Bronchial epithelial cell (primary cell): ENCODE data around the gene TAS2R3. TPM values are rescaled to one million over a fixed set of nuclear protein-coding genes. Genes with fewer than 3 reads are reported as not detected.

Experiments
- DNase-seq: peaks from one replicate; pipeline ENCODE4 v3.0.0-alpha.2; 2010; ENCODE audit warnings: low read depth
- FAIRE-seq: peaks from 2 replicates; lab custom pipeline; 2011; peaks lifted over from hg19 to GRCh38; lab: Jason Lieb, UNC
- H3K27me3 ChIP-seq: 2 replicates; pipeline ENCODE4 v1.5.1; 2011; ENCODE audit warnings: low read length; ENCODE audit not compliant: control insufficient read depth, insufficient read depth
- H3K36me3 ChIP-seq: 2 replicates; pipeline ENCODE4 v1.5.1; 2011; ENCODE audit warnings: low read length; ENCODE audit not compliant: control insufficient read depth, insufficient read depth
- H3K4me3 ChIP-seq: 2 replicates; pipeline ENCODE4 v1.5.1; 2011; ENCODE audit warnings: mild to moderate bottlenecking, low read depth, low read length, control low read depth
- total RNA-seq: library from RNA; depleted of rRNA; stranded (reverse); fragments of >200 nt; gene quantifications from 2 replicates; pipeline ENCODE4 v1.2.1, GENCODE V29; 2014
- TF ChIP-seq, protein P1 (sequence below): IDR thresholded peaks from 2 replicates; pipeline ENCODE4 v1.5.1; 2011; ENCODE audit warnings: mild to moderate bottlenecking, moderate library complexity, low read length, control low read depth, inconsistent platforms; ENCODE audit not compliant: insufficient read depth, severe bottlenecking

The TAS2R3 gene
- total RNA-seq, 1 donor from 2014 or later, result 3.9 TPM

GRCh38 chr7:141789917-141790316 is 26.0 kb downstream of the TAS2R3 start, which contains the start of gene TAS2R5:
TSS of gene TAS2R5 (plus strand) at chr7:141790217. CDS start at chr7:141790362, 145 bp downstream.
- TF ChIP-seq, protein P1, sequence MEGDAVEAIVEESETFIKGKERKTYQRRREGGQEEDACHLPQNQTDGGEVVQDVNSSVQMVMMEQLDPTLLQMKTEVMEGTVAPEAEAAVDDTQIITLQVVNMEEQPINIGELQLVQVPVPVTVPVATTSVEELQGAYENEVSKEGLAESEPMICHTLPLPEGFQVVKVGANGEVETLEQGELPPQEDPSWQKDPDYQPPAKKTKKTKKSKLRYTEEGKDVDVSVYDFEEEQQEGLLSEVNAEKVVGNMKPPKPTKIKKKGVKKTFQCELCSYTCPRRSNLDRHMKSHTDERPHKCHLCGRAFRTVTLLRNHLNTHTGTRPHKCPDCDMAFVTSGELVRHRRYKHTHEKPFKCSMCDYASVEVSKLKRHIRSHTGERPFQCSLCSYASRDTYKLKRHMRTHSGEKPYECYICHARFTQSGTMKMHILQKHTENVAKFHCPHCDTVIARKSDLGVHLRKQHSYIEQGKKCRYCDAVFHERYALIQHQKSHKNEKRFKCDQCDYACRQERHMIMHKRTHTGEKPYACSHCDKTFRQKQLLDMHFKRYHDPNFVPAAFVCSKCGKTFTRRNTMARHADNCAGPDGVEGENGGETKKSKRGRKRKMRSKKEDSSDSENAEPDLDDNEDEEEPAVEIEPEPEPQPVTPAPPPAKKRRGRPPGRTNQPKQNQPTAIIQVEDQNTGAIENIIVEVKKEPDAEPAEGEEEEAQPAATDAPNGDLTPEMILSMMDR, result no peak
- Histone ChIP-seq H3K36me3 (peaks cover 4% of the 10 kb centered on the region), H3K27me3 (no peaks in the 10 kb centered on the region), H3K4me3 (no peak within 1 kb of the TSS)
- no peak for DNase-seq
- FAIRE-seq, result no peak

DNA sequence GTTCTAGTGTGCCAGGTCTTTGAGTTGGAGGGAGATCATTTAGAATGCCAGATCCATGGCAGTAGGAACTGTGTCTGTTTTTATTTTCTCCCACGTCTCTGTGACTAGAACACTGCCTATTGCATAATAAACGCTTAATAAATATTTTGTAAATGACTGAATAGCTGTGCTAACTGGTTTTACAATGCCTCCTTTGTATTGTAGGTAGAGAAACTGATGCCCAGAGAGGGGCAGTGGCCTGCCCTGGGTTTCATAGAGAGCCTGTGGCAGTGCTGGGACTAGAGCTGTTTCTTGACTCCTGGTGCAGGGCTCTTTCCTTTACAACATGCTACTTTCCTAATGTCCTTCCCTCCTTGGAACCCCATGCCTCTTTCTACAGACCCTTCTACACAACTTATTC is 28.6 kb downstream of the TAS2R3 start:
- FAIRE-seq (no peak), DNase-seq (no peak)
- peaks cover 3% of the 10 kb centered on the region for H3K36me3 ChIP-seq
- no peaks in the 10 kb centered on the region for H3K27me3 ChIP-seq
- no peak overlapping the region for H3K4me3 ChIP-seq
- TF ChIP-seq, protein P1, result no peak

Other genes starting within 250 kb of the TAS2R3 start
- gene AGK, start 212.7 kb upstream of the TAS2R3 start, total RNA-seq, result 18.4 and 24.3 TPM in 2 replicates
- gene DENND11, start 61.9 kb upstream of the TAS2R3 start, total RNA-seq, result 19.2 and 21.8 TPM in 2 replicates
- gene WEE2, start 55.7 kb upstream of the TAS2R3 start, total RNA-seq, result not detected in 2 replicates
- gene SSBP1, start 25.7 kb upstream of the TAS2R3 start, total RNA-seq, result 126 and 162 TPM in 2 replicates
- 1.8 and 5.4 TPM in 2 replicates for gene TAS2R4, start 12.6 kb downstream of the TAS2R3 start, total RNA-seq
- 3.9 and 5.1 TPM in 2 replicates for gene TAS2R5, start 26.1 kb downstream of the TAS2R3 start, total RNA-seq
- gene PRSS37, start 77.4 kb downstream of the TAS2R3 start, total RNA-seq, result not detected in 2 replicates
- gene OR9A4, start 152.3 kb downstream of the TAS2R3 start, total RNA-seq, result 0.26 TPM in 1 of 2 replicates, not detected in the other
- not detected in 2 replicates for gene CLEC5A, start 182.9 kb downstream of the TAS2R3 start, total RNA-seq
- not detected in 2 replicates for gene TAS2R38, start 209.7 kb downstream of the TAS2R3 start, total RNA-seq
- gene MGAM, start 231.8 kb downstream of the TAS2R3 start, total RNA-seq, result under 0.01 and 0.38 TPM in 2 replicates